Smooth muscle cell of the brain vasculature (primary cell): ENCODE data around the gene LDHD.

Source experiments
- DNase-seq: peaks from one replicate; pipeline ENCODE4 v3.0.0-alpha.2; 2012; ENCODE audit warnings: low read depth, low spot score

LDHD gene

GRCh38 chr16:75081179-75081859, 35.3 kb downstream of the LDHD start:
- no peak for DNase-seq

DNA sequence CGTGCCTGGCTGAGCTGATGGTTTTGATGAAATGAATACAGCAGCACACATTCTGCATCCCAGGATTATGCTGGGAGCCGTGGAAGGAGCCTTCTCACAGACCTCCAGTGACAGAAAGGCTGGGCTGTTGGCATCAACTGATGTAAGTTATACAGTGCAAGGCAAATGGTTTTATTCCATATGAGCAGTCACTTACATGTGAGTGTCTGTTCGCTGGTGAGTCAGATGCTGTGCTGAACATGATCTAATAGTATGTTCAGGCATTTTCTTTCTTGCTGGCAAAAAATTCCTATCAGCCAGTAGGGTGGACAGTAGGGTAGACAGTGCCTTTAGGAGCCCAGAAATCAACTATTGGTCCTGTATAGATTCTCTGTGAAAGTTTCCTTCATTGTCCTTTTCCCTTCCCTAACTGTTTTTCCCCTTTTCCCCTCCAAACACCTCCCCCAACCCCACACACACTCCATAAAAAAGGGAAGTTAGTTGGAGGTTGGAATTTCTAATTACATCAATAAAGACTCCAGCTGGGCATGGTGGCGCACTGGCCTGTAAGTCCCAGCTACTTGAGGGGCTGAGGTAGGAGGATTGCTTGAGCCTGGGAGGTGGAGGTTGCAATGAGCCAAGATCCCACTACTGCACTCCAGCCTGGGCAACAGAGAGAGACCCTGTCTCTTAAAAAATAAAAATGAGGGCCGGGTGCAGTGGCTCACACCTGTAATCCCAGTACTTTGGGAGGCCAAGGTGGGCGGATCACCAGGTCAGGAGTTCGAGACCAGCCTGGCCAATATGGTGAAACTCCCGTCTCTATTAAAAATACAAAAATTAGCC, 36.2 kb downstream of the LDHD start:
- DNase-seq: no peak

DNA sequence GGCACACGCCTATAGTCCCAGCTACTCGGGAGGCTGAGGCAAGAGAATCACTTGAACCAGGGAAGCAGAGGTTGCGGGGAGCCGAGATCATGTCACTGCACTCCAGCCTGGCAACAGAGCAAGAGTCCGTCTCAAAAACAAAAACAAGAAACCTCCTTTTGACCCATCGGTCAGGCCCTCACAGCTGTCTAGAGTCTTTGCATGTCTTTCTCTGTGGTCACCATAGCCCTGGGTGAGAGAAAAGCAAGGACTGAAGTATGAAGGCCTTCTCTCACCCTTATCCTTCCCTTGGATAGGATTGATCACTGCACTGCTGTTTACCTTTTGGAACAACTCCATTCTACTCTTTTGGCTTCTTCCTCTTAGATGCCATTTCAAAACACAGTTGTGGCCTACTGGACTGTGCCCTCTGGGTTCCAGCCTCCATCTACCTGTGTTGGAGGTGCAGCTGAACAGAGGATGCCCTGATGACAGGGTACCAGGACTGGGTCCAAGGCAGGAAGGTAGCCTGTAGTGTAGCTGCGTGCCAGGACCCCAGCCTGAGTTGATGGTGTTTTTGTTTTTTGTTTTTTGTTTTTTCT, 37.1 kb downstream of the LDHD start:
- no peak for DNase-seq

DNA sequence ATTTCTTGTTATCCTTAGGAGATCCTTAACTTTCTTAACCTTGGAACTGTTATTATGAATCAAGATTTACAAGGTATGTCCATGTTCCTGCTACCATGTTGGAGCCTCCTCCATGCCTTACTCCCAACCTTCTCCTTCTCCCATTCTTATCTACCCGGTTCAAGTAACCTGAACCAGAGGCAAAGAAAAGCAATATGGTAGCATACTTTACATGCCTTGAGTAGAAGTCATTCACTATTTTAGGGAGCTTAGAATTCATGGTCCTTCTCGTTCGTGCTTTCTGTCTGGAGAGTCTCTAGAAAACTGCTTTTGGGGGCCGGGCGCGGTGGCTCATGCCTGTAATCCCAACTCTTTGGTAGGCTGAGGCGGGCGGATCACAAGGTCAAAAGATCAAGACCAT, 37.7 kb downstream of the LDHD start:
- DNase-seq: no peak

DNA sequence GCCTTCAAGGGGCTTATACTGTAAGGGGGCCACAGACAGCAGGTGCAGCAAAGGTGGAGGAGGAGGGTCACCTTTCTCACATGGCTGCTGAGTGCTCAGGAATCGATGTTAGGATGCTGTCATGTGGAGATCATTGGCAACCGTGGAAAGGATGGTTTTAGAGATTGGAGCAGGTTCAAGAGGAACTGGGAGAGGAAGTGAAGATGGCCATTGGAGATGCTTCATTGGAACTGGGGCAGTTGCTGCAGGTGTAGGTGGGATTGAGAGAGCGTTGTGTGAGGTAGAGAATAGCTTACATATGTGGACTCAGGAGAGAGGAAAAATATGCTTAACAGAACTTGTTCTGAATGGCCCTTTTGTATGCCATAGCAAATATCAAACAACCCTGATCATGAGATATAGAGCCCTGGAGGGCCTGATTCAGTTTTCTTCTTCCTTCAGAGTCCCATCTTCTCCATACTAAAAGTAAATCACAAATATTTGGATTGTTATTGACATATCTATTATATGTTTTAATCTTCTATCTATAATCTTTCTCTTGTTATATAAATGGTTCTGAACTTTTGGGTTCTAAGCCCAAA, 40.8 kb downstream of the LDHD start:
- DNase-seq: no peak

DNA sequence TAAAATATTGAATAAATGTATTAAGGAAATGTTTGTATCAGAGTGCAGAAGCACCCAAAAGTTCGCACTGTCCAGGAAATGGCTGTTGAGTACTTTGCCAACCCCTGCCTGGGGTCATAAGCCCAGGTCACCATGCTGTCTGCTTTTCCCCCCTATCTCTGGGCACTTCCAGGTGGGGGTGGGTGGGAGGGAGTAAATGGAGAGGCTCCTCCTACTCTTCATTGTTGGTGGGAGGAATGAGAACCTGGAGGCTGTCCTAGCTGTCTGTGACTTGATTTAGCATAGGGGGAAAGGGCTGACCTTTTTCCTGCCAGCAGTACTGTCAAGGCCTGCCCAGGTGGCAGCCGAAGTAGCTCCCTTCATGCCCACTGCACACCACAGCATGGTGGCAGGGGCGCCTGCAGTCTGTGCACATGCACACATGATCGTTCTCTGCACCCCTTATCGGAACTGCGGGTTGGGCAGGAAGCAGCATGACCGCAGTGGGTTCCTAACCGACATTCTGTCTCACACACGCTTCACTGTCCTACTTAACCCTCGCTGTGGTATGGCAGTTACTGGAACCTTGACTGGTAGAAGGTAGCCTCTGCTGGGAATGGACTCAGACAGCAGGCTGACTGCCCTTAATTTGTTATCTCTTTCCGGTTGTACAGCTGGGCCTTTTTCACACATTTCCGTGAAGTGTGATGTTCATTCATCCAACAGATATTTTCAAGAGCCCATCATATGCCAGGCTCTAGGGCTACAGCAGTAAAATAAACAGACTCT, 41.5 kb downstream of the LDHD start:
- DNase-seq: no peak

DNA sequence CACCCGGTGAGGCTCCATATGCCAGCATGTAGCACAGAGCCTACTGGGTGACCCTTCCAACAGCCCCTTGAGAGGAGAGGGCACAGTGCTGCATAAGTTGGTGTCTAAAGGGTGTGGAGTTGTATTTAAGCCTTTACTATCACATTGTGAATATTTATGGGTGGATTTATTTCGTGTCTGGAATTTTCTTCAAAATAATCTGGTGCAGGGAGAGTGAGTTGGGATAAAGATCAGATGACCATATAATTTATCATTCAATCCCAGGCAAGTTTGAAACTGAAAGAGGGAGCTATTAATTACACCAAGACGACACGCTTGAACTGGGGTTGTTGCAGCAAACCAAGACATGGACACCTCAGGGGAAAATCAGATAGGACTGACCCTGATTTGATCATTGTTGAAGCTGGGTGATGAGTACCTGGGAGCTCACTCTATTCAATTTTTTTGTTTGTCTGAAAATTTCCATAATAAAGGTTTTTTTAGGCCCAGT, 42.2 kb downstream of the LDHD start:
- no peak for DNase-seq

- DNase-seq: no peak
Observed at GRCh38 chr16:75073545-75074303, 42.9 kb downstream of the LDHD start.

- no peak for DNase-seq
Observed at GRCh38 chr16:75072239-75072947, 44.2 kb downstream of the LDHD start.

- DNase-seq: no peak
Observed at GRCh38 chr16:75071621-75072020, 45.0 kb downstream of the LDHD start.

- no peak for DNase-seq
Observed at GRCh38 chr16:75070012-75070841, 46.4 kb downstream of the LDHD start.

DNA sequence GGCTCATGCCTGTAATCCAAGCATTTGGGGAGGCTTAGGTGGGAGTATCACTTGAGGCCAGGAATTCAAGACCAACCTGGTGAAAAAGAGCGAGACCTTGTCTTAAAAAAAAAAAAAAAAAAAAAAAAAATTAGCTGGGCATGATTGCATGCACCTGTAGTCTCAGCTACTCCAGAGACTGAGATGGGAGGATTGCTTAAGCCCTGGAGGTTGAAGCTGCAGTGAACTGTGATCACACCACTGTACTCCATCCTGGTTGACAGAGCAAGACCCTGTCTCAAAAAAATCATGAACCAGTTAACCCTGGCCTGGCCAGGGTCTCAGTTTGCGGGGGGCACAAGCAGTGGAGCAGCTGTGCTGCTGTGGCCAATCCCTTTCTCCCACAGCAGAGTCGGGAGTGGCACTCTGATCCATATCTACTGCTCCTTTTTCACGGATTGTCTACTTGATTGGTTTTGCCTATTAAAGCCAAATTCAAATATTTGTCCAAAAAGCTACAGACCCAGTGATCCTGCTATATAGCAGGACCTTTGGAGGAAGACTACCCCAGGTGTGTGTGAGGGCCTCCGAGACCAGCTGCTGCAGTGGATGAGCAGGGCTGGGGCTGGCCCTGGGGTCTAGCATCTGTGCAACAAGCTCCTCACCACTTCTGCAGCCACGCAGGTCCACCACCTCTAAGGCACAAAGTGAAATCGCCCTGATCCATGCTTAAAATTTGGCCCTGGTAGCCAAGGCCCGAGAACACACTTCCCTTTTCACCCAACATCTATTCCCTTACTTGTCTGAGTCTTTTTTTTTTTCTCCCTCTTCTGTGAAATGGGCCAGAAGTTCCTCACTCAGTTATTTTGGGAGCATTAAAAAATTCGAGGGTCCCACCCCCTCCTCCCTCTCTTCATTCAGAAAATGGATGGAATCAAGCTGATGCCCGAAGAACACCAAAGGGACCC, 48.2 kb downstream of the LDHD start:
- no peak for DNase-seq

DNA sequence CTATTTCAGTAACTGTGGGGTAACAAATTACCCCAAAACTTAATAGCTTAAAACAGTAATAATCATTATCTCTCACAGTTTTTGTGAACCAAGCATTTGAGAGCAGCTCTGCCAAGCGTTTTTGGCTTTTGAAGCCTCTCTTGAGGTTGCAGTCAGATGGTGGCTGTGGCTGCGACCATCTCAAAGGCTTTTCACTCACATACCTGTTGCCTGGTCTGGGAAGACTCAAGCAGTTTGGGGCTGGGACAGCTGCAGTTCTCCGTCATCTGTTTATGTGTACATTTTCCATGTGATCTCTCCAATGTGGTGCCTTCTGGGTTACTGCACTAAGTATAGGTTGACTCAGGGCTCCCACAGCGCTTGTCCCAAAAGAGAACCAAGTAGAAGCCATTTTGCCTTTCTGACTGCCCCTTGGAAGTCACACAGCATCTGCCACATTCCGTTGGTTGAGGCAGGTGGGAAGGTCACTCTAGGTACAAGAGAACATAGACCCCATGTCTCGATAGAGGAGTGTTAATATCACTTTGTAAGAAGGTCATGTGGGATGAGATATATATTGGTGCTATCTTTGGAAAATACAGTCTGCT, 49.6 kb downstream of the LDHD start:
- no peak for DNase-seq

DNA sequence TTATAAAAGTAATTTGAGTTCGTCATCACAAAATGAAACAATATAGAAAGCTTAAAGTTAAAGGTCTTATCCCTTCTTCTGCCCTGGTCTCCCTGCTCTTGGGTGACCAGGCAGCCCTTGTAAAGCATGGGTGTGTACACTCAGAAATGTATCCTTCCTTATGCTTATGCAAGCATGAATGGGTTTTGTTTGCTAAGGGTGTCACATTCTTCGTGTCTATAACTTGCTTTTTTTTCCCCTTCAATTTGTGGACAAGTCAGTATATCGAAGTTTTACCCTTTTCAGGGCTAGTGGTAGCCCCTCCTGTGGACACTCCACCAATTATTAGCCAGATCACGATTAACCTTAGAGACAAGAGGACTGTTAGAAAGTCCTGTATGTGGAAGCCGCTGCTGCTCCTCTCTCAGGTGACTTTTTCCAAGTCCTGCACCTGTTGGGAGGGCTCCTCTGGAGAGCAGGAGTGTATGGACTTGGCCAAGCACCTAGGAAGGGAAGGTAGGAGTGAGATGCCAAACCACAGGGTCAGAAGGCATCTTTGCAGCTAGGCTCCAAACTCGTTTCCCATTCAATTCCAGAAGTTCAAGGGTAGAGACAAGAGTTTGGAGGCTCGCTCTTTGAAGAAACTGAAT, 50.9 kb downstream of the LDHD start:
- DNase-seq: no peak

GRCh38 chr16:75065149-75065505, 51.5 kb downstream of the LDHD start:
- no peak for DNase-seq

DNA sequence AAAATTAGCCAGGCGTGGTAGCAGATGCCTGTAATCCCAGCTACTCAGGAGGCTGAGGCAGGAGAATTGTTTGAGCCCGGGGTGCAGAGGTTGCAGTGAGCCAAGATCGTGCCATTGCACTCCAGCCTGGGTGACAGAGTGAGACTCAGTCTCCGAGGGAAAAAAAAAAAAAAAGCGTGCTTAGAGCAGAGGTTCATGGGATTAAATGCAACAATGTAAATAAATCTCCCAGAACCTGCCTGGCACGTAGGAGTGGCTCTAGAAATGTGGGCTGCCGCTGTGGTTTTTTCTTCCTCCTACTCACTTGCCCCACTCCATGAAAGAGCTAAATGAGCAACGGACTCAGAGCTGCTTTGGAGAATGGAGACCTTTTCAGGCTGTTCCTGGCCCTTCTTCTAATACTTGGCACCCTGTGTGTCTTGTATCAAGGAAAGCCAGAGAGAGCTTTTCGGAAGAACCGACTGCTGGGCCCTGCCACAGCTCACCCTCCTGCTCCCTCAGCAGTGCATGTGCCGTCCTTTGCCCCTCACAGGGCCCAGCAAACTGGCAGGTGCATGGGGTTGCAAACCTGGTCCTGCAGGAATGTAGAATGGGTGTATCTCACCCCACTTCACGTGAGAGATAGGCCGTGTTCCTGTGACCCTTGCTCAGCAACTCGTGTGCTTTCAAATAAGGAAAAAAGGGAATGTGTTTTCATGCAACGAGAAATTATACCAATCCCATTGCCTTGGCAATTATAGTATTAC, 52.0 kb downstream of the LDHD start:
- no peak for DNase-seq
